B cell (primary cell): ENCODE results near the gene PRKACA. TPM values are rescaled to one million over a fixed set of nuclear protein-coding genes. Genes with fewer than 3 reads are reported as not detected.
A peak's percentile ranks its signal among the peaks of the same experiment; 100 is the strongest.

ENCODE experiments used
- ATAC-seq: fragments of 200-7000 bp; cut with Tn5 transposase; one replicate; pipeline ENCODE4 v1.10.0; 2021; ENCODE audit warnings: low read depth, mild to moderate bottlenecking, moderate number of reproducible peaks, moderate library complexity
- CTCF ChIA-PET: fragments of 350-600 bp; sonication (Branson Sonifier 250); formaldehyde crosslinking; loops from one replicate; lab custom pipeline; 2021; ENCODE audit warnings: antibody characterized with exemption, inconsistent platforms; lab: Charles Lee
- POLR2A ChIA-PET: fragments of 350-600 bp; sonication (Branson Sonifier 250); formaldehyde crosslinking; loops from one replicate; lab custom pipeline; 2021; ENCODE audit warnings: antibody characterized with exemption; lab: Charles Lee
- DNase-seq: peaks from one replicate; pipeline ENCODE4 v3.0.0; 2013
- H2AFZ ChIP-seq: 2 replicates; pipeline ENCODE4 v1.6.1; 2012; ENCODE audit warnings: mild to moderate bottlenecking, low read depth, low read length; ENCODE audit not compliant: insufficient read depth, poor library complexity, severe bottlenecking
- H3K27ac ChIP-seq, 2 donors: 1 replicate in 1 of 2; 2 replicates in 1 of 2; pipeline ENCODE4 v1.5.1; 2012 to 2013; ENCODE audit warnings: low read length in 2 of 2, mild to moderate bottlenecking in 2 of 2, moderate library complexity in 1 of 2
- H3K27me3 ChIP-seq, 4 experiments: fragments of 200-600 bp in 1 of 4; sonication (generic) in 1 of 4; replicated peaks in 1 of 4; 1 replicate in 2 of 4; 2 replicates in 2 of 4; pipeline versions ENCODE4 v1.6.1 to v1.7.0; 2013 to 2016; ENCODE audit warnings: low read length in 3 of 4, mild to moderate bottlenecking in 2 of 4, mixed read lengths in 1 of 4, moderate library complexity in 1 of 4; ENCODE audit not compliant: insufficient read depth in 4 of 4, control insufficient read depth in 3 of 4; ENCODE audit errors: control extremely low read depth in 1 of 4
- H3K36me3 ChIP-seq, 2 experiments: replicated peaks in 1 of 2; 1 replicate in 1 of 2; 2 replicates in 1 of 2; pipeline versions ENCODE4 v1.6.1 to v1.7.1; 2013; ENCODE audit warnings: low read length in 1 of 2; ENCODE audit not compliant: insufficient read depth in 2 of 2, control insufficient read depth in 1 of 2; ENCODE audit errors: control extremely low read depth in 1 of 2, extremely low read depth in 1 of 2
- H3K4me1 ChIP-seq, 2 donors: fragments of 200-600 bp in 1 of 2; sonication (generic) in 1 of 2; 1 replicate in 1 of 2; 2 replicates in 1 of 2; pipeline versions ENCODE4 v1.5.1 to v1.6.1; 2013 to 2017; ENCODE audit warnings: low read length in 2 of 2; ENCODE audit not compliant: control insufficient read depth in 2 of 2, insufficient read depth in 2 of 2
- H3K4me2 ChIP-seq: replicated peaks from 2 replicates; pipeline ENCODE3; 2012; ENCODE audit warnings: mild to moderate bottlenecking, low read depth, low read length; ENCODE audit not compliant: poor library complexity, severe bottlenecking
- H3K4me3 ChIP-seq, 5 experiments: fragments of 200-600 bp in 1 of 5; sonication (generic) in 1 of 5; 1 replicate in 3 of 5; 2 replicates in 2 of 5; pipeline versions ENCODE4 v1.5.1 to v1.7.0; 2011 to 2016; ENCODE audit warnings: low read length in 4 of 5, mild to moderate bottlenecking in 4 of 5, low read depth in 2 of 5, control low read depth in 1 of 5, moderate library complexity in 1 of 5; ENCODE audit not compliant: insufficient read depth in 1 of 5; ENCODE audit errors: control extremely low read depth in 1 of 5, extremely low read depth in 1 of 5
- H3K79me2 ChIP-seq: fragments of 200-600 bp; sonication (generic); one replicate; pipeline ENCODE4 v1.6.0; 2016; ENCODE audit warnings: low read length; ENCODE audit not compliant: control insufficient read depth, insufficient read depth
- H3K9ac ChIP-seq: fragments of 200-600 bp; sonication (generic); 2 replicates; pipeline ENCODE4 v1.6.1; 2017; ENCODE audit warnings: mild to moderate bottlenecking, low read length, moderate library complexity
- H3K9me3 ChIP-seq, 3 donors: one replicate each; pipeline versions ENCODE4 v1.6.1 to v1.7.1; 2013; ENCODE audit warnings: low read length in 2 of 3; ENCODE audit not compliant: control insufficient read depth in 2 of 3, insufficient read depth in 1 of 3; ENCODE audit errors: control extremely low read depth in 1 of 3
- H4K20me1 ChIP-seq: 2 replicates; pipeline ENCODE4 v1.6.0; 2012; ENCODE audit warnings: mild to moderate bottlenecking, low read length; ENCODE audit not compliant: insufficient read depth, control insufficient read depth, poor library complexity, severe bottlenecking
- H3K27ac Mint-ChIP-seq: one replicate; pipeline ENCODE4 v1.8.0; 2021; ENCODE audit warnings: mixed read lengths
- H3K27me3 Mint-ChIP-seq: one replicate; pipeline ENCODE4 v1.8.0; 2021; ENCODE audit warnings: mixed read lengths
- H3K4me1 Mint-ChIP-seq: one replicate; pipeline ENCODE4 v1.8.0; 2021; ENCODE audit warnings: mixed read lengths
- H3K4me3 Mint-ChIP-seq: one replicate; pipeline ENCODE4 v1.8.0; 2021; ENCODE audit warnings: mixed read lengths
- H3K9me3 Mint-ChIP-seq: one replicate; pipeline ENCODE4 v1.8.0; 2022; ENCODE audit warnings: mixed read lengths; ENCODE audit not compliant: insufficient read depth
- CTCF ChIP-seq: fragments of 200-600 bp; IDR thresholded peaks from one replicate; pipeline ENCODE4 v1.8.0; 2022; ENCODE audit warnings: antibody characterized with exemption, mild to moderate bottlenecking
- EZH2 ChIP-seq: IDR thresholded peaks from 2 replicates; pipeline ENCODE4 v1.6.1; 2012; ENCODE audit warnings: borderline replicate concordance, low read depth, mild to moderate bottlenecking, moderate library complexity, low read length; ENCODE audit not compliant: insufficient read depth, poor library complexity, severe bottlenecking
- WGBS: methylation state at CpG from one replicate; pipeline ENCODE4 v1.1.5; 2013; ENCODE audit warnings: missing lambda C conversion rate; ENCODE audit not compliant: insufficient coverage; 5-methylcytosine and 5-hydroxymethylcytosine counted together
- intact Hi-C: fragments of 100-400 bp; cut with micrococcal nuclease; formaldehyde crosslinking; loops from one replicate; pipeline ENCODE4 v1.10.0; 2022
- polyA plus RNA-seq: library from polyadenylated mRNA; depleted of rRNA; stranded (reverse); fragments of >200 nt; gene quantifications from 2 replicates; pipeline ENCODE4 v1.2.3, GENCODE V29; 2012
- total RNA-seq, 2 donors: library from RNA; stranded (reverse); fragments of 120-200 nt in 1 of 2; gene quantifications; 1 replicate in 1 of 2; 2 replicates in 1 of 2; pipeline versions ENCODE4 v1.2.3 to v1.2.4, GENCODE V29; 2013 to 2022

Gene PRKACA
- total and polyA plus RNA-seq, 2 donors (not counting 1 experiment from before 2014, with no cell fraction given): 36.8 to 43.0 TPM

- H3K36me3 ChIP-seq: no peaks in the 10 kb centered on the region
- ATAC-seq (peak; percentile 72), DNase-seq (peak; percentile 89)
- H3K79me2 ChIP-seq: no peaks in the 10 kb centered on the region
- Mint-ChIP-seq H3K4me1 (peaks cover 15% of the 10 kb centered on the region), H3K9me3 (peaks cover 8% of the 10 kb centered on the region), H3K4me3 (peak overlapping the region; percentile 100), H3K27ac (peak overlapping the region; percentile 99), H3K27me3 (no peaks in the 10 kb centered on the region)
- peaks cover 2 to 9% (median 8%) of the 10 kb centered on the region in 3 donors for H3K9me3 ChIP-seq
- peak overlapping the region; percentile 94 for H3K4me2 ChIP-seq
- TF ChIP-seq CTCF (peak; percentile 21), EZH2 (no peak)
- WGBS: 0% methylated on average over 47 of the region's 72 CpGs
- H2AFZ ChIP-seq: peak overlapping the region; percentile 90
- intact Hi-C loops: loop anchor here (1.0 to 10.0 kb wide), 5 partner anchors 10 to 816 kb away; partner anchors contain the start of genes ASF1B and PRKACA
- ChIA-PET POLR2A (interaction anchor here (0.6 to 1.5 kb wide), 4 partner anchors 9 to 349 kb away, joined by 4 to 6 read pairs (median 5); partner anchors contain the start of genes ASF1B and PRKACA), CTCF (interaction anchor here (0.6 to 1.6 kb wide), 6 partner anchors 10 to 1157 kb away, joined by 3 to 13 read pairs (median 4); partner anchors contain the start of gene ASF1B)
- peak overlapping the region; percentile 69 to 87 for H3K27ac ChIP-seq
- H4K20me1 ChIP-seq: peaks cover 11% of the 10 kb centered on the region
- H3K4me3 ChIP-seq: peak overlapping the region; percentile 81 to 89 (median 82)
- peak overlapping the region; percentile 81 for H3K9ac ChIP-seq
- H3K4me1 ChIP-seq: peaks cover 11 to 18% of the 10 kb centered on the region in 2 donors
- no peaks in the 10 kb centered on the region for H3K27me3 ChIP-seq
These were observed 26.3 kb downstream of the PRKACA start for GRCh38 chr19:14091081-14091812.
